Hepatocyte (in vitro differentiated cells): ENCODE data around the gene BCAS1.

Experiments used
- CTCF ChIP-seq: fragments of 200-600 bp; sonication (generic); IDR thresholded peaks from 2 replicates; pipeline ENCODE4 v1.5.1; 2016; ENCODE audit warnings: antibody characterized with exemption, mild to moderate bottlenecking; ENCODE audit not compliant: poor library complexity
- EZH2 ChIP-seq: fragments of 200-600 bp; sonication (generic); IDR thresholded peaks from 2 replicates; pipeline ENCODE4 v1.6.1; 2016; ENCODE audit warnings: antibody characterized with exemption, mild to moderate bottlenecking, borderline replicate concordance
- EZH2phosphoT487 ChIP-seq: fragments of 200-600 bp; sonication (generic); IDR thresholded peaks from one replicate; pipeline ENCODE4 v1.6.1; 2018; ENCODE audit warnings: antibody characterized with exemption, mild to moderate bottlenecking, low read depth, moderate library complexity; ENCODE audit not compliant: unreplicated experiment, severe bottlenecking

DNA sequence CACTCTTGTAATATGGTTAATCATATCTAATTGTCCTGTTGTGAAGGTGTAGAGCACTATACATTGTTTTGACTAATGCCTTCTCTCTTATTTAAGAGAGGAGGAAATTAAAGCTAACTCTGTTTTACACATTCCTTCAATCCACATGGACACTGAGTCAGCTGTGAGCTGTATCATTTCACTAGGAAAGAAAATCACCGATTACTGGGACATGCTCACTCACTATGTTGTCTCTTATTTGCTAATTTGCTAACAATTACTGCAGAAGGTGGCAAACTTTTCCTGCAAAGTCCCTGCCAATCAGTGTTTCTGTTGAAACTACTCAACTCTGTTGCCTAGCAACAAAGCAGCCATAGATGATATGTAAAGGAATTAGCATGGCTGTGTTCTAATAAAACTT is 98.2 kb downstream of the BCAS1 start:
- TF ChIP-seq CTCF, result no peak
- TF ChIP-seq EZH2, result no peak
- TF ChIP-seq EZH2phosphoT487, result no peak
